HG02840 (cell line): Measurements from ENCODE around the gene ST8SIA2.

ENCODE experiments used
- ATAC-seq: cut with Tn5 transposase; IDR thresholded peaks from one replicate; pipeline ENCODE4 v1.9.1; 2021; ENCODE audit warnings: mild to moderate bottlenecking, moderate library complexity, moderate number of reproducible peaks; ENCODE audit not compliant: unreplicated experiment, low FRiP score

The ST8SIA2 gene, protein sequence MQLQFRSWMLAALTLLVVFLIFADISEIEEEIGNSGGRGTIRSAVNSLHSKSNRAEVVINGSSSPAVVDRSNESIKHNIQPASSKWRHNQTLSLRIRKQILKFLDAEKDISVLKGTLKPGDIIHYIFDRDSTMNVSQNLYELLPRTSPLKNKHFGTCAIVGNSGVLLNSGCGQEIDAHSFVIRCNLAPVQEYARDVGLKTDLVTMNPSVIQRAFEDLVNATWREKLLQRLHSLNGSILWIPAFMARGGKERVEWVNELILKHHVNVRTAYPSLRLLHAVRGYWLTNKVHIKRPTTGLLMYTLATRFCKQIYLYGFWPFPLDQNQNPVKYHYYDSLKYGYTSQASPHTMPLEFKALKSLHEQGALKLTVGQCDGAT

DNA sequence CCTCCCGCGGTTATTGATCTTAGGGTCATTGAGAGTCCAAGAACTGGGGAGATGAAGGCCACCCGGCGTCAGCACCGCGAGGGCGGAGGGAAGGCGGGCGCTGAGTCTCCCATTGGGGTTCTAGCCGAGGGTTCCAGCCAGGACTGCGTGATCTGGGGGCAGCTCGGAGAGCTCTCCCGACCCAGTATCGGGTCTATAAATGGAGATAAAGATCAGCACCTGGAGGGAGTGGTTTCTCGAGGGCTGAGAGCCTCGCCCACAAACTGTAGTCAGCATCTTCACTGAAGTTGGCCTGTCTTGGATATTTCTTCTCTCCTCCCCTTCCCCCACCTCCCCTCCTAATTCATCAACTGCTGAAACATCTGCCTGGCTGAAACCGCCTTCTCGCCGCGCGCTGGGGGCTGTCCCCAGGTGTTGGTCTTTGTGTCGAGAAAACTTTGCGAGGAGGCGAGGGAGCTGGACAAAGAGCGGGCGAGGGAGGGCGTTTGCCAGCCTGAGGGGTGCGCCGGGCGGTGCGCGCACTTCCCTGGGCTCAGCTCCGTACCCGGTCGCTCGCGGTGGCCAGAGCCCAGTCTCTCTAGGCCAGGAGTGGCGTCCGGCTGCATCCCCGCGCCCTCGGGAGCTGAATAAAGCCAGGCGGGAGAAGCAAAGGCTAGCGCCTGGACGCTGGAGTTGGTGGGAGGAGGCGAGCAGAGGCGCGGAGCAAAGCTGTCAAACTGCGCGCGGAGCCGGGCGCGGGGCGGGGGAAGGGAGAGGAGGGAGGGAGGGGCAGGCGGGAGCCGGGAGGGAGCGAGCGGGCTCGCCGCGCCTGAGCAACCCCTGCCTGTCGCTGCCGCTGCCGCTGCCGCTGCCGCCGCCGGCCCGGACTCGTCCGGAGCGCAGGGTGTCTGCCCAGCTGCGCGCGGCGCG, at the start of gene ST8SIA2:
ST8SIA2 (plus strand) TSS at position 811 of the 909 bp plus-strand sequence. CDS start 184 bp downstream, outside the sequence.
- ATAC-seq, result no peak

DNA sequence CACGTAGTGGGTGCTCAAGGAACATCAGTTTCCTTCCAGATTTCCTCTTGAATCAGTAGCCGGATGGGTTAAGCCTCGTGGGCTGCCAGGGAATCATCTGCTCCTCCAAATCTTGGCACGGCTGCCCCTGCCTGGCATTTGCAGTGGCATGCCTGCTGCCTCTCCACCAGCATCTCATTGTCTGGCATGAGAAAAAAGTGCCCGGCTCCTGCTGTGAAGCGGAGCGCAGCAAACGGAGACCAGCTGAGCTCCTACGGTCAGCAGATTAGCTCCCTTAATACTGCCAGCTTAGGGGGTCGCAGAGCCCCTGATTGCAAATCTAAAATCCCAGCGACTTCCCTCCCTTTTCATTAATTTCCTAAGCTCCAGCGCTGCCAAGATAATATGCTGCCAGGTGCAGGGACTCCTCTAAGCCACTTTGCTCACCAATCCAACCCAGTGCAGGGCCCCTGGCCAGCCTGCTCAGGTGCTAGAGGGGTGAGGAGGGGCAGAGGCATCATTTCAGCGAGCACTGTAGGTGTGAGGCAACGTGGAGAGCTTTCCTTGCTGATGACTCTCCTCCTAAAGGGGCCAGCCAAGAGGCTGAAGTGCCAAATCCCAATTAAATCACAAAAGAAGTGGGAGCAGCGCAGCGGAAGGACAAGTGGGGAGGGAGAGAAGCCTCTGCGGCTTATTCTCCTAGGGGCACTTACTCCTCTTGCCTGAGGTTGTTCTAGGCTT, 49.6 kb upstream of the ST8SIA2 start:
- ATAC-seq, result no peak

DNA sequence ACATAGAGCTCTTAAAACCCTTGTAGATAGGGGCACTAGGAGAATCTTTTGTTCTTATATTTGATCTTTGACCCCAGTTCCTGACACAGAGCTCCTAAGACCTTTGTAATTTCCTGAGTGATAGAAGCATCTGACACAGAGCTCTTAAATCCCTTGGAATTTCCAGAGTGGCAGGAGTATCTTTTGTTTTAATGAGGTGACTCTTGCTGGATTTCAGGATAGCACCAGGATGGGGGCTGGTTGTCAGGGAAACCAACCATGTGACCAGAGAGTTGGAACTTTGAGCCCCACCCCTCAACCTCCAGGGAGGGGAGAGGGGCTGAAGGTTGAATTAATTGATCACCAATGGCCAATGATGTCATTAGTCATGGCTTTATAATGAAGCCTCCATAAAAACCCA, 47.6 kb upstream of the ST8SIA2 start:
- ATAC-seq, result no peak

DNA sequence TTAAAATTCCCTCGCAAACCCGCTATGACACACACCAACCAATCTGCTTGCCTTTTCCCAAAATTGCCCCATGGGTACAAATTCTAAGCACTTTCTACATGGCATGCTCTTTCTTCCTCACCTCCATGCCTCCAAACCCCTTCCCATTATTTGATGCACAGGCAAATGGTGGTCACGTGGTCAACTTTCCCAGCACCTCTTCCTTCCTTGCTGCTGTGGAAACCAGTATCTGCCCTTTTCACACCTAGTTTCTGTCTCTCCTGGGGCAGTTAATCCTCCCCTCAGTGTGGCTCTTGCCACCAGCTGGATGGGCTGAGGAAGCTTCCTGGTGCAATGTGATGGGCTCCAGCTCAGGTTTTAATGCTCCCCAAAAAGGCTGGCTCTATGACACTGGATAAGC, 38.4 kb upstream of the ST8SIA2 start:
- no peak for ATAC-seq

DNA sequence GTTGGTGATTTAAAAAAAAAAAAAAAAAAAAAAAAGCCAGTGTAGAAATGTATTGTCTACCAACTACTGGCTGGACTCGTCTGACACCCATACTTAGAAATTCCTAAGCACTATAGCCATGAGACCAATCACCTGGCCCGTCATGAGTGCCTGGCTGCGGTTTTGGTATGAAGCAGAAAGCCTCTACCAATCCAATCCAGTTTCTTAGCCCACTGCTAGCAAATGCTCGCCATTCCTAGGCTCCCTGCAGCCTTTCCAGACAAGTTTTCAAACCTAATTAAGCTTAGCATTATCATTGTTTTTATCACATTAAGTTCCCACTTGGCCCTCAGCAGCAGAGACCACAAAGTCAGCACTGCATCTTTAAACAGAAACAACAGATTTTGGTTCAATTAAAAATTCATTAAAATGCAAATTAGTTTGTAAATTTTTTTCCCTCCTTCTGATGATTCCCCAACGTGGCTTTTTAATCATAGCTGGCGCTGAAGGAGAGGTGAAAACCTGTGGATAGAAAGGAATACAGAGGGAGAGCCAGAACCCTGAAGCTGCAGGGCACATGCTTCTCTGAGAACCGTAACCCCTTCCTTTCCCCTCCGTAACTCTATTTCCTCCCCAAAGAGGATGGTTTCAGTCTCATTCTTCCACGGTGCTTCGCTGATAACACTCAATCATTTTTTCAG, 32.2 kb upstream of the ST8SIA2 start:
- no peak for ATAC-seq

DNA sequence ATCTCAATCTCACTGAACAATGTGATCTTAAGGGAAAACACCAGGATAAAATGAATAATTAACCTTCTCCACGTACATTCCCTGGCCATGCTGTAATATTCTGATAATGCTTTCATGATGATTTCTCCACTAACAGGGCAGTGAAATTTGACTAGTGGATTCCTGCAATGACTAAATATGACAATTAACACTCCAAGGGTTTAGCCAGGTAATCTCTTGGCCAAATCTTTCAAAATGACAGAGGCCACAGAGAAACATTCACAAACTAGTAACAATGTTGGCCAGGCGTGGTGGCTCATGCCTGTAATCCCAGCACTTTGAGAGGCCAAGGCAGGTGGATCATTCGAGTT, 31.7 kb upstream of the ST8SIA2 start:
- no peak for ATAC-seq

DNA sequence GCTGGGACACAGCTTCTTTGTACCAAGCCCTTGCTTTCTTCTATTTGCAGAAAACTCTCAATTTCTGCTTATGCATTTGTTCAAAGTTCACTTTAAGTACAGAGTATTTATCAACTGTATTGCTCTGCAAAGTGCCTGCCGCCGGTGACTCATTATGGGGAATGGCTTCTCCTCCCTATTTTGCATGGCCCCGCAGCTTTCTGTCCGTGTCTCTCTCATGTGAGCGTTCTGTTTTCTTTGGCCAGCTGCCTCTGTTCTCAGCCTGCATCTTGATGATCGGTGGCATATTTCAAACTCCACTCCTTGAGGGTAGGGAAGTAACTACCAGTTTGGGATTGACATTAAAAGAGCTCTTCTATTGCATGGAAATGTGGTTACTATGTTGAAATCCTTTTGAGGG, 28.6 kb upstream of the ST8SIA2 start:
- ATAC-seq, result no peak

DNA sequence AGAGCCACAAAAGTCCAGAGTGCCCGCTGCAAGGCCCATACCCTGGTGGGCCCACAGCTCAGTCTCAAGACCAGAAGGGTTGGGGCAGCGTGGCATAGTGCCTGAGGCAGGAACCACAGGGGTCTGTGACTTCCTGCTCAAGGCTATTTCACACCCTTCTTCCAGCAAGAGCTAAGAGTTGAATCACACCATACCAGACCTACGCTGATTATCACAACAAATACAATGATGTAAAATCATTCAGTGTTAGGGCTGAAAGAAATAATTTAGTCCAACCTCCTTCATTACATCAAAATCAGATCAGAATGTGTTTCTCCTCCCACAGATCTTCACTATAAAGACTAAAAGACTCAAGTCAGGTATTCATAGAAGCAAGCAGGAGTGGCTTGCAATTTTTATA, 27.8 kb upstream of the ST8SIA2 start:
- no peak for ATAC-seq

DNA sequence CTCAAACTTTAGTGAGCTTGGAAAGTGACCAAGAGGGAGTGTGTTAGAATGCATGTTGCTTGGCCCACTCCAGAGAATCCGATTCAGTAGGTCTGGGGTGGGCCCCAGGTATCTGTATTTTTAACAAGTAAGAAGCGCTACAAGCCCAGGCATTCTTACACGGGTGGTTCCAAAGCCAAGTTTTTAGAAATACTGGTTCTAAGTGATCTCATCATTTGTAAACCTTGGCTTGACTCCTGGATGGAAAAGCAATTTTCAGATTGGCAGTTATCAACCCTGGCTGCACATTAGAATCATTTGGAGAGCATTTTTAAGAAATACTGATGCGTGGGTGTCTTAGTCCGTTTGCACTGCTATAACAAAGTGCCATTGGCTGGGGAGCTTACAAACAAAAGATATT, 27.3 kb upstream of the ST8SIA2 start:
- ATAC-seq, result no peak

DNA sequence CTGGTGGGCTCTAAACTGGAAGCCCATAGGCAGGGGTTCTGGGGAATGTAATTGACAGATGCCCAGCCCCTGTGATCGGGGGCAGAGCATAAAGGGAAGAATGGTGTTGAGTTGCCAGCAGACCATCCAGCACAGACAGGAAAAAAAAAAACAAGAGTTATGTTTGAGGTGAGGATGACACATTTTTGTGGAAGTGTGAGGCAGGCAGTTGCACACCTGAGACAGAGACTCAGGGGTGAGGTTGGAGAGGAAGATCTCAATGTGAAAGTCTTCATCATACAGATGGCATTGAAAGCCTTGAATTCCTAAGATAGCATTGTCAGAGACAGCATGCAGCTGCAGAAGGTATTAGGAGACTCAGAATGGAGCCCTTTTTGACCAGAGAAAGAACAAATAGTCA, 18.6 kb upstream of the ST8SIA2 start:
- ATAC-seq, result no peak

DNA sequence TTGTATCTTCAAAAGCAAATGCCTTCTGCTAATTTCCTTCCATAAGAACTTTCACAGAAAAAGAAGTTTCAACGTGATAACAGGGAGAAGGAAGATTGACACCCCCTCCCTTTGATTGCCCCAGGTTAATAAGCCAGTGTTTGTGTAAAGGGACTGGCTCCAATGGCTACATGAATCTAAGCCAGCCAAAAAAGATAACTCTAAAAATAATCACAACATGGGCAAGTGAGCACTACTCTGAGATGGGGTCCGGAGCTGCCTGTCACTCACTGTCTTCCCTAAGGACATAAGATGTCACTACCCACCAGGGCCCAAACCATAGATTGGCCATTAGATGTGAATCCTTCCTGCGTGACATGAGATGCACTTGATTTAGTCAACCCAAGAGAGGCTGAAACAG, 17.6 kb upstream of the ST8SIA2 start:
- no peak for ATAC-seq

DNA sequence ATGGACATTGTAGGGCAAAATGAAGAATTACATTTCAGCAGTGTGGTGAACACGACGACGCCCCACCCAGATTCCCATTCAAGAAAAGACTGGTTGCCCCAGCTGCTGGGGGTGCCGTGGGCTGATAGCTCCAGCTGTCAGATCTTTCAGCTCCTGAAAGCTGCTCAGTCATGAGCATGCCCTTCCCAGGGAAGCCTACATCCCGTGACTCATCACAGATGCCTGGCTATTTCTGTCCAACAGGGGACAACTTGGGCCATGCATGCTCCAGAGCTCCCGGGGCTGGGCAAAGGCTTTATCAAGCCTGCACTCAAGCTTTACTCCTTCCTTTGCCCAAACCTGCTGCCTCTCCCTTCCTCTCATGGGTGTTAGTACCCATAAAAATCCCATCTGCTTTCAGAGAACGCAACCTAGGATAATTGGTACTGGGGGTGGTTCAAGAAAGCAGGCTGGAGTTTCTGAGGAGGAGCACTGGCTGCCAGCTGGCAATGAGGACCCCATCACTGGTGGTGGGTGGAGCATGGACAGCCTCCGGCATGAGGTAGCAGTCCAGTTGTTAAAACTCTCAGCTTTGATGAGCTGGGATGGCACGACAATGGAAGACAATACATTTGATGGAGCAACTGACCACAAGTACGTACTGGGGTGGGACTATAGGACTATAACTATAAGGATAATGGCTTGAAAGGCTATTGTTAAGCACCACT, 16.4 kb upstream of the ST8SIA2 start:
- no peak for ATAC-seq

DNA sequence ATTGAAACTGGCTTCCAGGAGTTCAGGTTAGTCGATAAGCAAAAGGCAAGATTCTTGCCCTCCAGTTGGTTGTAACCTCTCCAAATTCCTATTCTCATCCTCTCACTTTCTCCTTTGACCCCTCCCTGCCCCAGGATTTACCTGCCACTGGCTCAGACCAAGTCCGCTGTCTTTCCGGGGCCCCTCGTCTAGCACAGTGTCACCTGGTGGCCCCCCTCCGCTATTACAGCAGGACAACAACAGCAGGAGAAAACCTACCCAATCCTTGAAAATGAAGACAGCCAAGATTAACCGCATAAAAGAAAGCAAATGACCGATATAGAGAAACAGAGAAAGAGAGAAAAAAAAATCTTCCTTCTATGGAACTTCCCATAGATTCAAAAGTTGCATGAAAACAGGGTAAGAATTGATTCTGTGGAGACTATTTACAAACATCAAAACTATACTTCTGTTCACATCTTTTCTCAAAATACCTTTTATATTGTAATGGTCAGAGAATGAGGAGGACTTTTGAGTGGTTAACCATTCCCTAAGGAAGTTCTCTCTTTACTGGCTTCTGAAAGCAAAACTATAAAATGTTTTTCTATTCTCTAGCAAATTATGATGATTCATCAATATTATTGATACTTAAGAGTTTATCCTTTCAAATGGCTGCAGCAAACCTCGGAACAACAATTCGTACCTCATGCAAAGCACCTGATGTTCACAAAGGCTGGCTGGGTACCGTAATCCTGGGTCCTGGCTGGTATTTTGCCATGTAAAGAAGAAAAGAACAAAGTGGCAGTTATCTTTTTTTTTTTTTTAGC, 10.0 kb upstream of the ST8SIA2 start:
- ATAC-seq, result no peak

DNA sequence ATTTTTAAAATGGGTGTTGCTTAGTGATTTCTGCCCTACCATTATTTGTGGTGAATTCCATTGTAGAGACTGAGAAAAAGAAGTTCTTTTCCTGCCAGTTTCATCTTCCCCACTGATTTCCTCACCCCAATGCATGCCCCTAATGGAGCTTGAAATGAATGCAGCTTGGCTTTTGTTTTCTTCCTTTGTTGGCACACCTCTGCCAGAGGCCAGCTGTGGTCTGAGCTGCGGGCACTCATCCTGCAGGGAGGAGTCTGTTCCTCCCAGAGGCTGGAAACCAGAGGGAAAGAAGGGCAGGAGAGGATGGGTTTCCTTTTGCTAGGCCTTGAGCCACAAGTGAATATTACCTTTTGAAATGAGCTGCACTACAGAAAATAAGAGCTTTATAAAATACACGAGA, 9.3 kb upstream of the ST8SIA2 start:
- no peak for ATAC-seq

DNA sequence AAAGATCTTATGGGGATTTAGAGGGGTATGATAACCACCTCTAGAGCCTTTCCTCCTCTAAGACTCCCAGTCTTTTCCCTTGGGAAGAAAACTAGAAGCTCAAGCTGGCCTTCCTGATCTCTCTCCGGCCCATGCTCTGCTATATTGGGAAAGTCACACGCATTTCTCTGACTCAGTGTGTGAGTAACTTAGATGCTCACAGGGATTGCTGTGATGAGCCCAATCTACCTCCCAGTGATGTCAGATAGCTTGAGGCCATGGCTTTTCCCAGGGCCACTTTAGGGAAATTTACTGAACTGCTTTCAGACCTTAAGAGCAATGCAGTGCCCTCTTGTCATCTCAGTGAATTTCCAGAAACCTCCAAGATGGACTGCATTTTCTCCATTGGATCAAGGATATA, 8.6 kb upstream of the ST8SIA2 start:
- ATAC-seq, result no peak

DNA sequence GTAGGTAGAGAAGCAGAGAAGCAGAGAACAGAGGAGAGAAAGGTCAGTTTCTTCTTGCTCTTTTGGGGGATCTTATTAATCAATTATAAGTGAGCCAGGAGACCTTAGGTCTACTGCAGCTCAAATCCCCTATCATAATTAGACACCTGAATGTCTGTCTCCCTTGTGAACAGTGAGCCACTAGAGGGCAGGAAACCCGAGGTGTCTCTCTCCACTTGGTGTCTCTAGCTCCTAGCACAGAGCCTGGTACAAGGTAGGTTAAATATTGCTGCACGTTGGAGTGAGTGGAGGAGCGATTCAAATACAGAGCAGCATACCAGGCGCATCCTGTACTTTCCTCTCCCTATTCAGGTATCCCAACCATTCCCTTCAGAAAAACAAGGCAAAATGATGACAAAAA, 2.0 kb upstream of the ST8SIA2 start:
- ATAC-seq, result no peak

DNA sequence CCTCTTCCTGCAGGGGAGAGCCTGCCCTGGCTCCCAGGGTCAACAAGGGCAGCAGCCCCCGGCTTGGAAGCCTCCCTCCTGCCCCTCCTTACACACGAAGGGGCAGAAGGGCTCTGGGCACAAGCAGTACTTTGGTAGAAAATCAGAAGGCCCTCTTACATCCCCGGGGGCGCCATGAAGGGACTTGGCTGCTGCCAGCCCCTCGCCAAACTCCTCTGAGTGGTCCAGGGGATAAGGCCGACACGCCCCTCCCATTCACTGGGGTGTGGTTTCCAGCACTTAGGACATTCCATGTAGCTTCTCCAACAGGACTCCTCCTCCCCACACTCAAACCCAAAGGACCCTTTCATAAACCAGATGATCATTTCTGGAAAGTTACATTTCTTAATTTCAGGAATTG, 1.2 kb upstream of the ST8SIA2 start:
- no peak for ATAC-seq

DNA sequence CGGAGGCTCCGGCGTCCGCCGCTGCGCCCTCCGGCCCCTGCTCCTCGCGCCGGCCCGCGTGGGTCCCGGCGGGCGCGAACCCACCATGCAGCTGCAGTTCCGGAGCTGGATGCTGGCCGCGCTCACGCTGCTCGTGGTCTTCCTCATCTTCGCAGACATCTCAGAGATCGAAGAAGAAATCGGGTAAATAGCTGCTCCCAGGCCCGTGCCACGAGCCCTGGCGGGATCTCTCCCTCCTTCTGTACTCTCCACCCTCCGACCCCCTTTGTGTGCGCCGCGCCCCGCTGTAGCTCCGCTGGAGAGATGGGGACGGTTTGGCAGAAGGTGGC, 263 bp downstream of the ST8SIA2 start:
- no peak for ATAC-seq
